Mononuclear cell (primary cell): ENCODE measurements around the gene MRPS6. TPM values are rescaled to one million over a fixed set of nuclear protein-coding genes. Genes with fewer than 3 reads are reported as not detected.
A peak's percentile ranks its signal among the peaks of the same experiment; 100 is the strongest.

Experiments
- H3K27me3 ChIP-seq: 2 replicates; pipeline ENCODE4 v1.6.0; 2011; ENCODE audit warnings: low read length, control low read depth; ENCODE audit not compliant: insufficient read depth
- H3K4me1 ChIP-seq: 2 replicates; pipeline ENCODE4 v1.5.1; 2011; ENCODE audit warnings: mild to moderate bottlenecking, low read length, control low read depth; ENCODE audit not compliant: insufficient read depth
- H3K4me3 ChIP-seq: 2 replicates; pipeline ENCODE4 v1.5.1; 2011; ENCODE audit warnings: mild to moderate bottlenecking, low read length, moderate library complexity
- H3K9me3 ChIP-seq: 2 replicates; pipeline ENCODE4 v1.5.1; 2011; ENCODE audit warnings: low read depth, mild to moderate bottlenecking, control low read depth, low read length
- total RNA-seq: library from RNA; depleted of rRNA; stranded (reverse); fragments of >200 nt; gene quantifications from one replicate; pipeline ENCODE4 v1.2.3, GENCODE V29; 2012

MRPS6 gene
- total RNA-seq, 1 donor: 5.4 TPM

DNA sequence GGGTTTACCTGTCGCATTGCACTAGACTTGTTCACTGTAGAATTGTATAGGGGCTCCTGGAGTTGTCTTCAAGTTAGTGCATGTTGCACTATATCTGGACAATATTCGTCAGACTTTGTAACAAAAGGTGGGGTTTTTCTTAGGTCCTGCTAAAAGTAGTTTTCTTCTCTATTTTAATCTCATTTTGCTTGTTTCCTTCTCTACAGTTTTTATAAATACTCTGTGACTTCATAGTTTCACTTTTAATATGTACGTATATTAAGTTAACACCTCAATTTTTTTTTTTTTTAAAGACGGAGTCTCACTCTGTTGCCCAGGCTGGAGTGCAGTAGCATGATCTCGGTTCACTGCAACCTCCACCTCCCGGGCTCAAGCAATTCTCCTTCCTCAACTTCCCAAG, 26.5 kb upstream of the MRPS6 start:
- H3K4me1 ChIP-seq: no peaks in the 10 kb centered on the region
- H3K27me3 ChIP-seq: no peaks in the 10 kb centered on the region
- no peak overlapping the region for H3K4me3 ChIP-seq
- H3K9me3 ChIP-seq: no peaks in the 10 kb centered on the region

DNA sequence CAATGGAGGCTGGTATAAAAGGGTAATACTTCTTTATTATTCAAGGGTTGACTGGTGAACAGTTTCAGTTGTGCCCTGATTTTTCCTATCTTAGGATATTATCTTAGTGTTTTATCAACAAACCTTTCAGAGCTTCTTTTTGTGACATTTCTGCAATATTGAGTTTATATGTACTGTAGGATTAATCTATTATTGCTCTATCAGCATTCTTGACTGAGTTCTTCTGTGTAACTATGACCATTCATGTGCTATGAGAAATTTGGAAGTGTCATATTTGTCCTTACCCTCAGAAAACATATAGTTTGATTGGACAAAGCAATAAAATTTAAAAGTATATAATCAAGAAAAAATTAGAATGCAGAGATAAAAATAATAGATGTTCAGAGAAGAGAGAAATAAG, 25.5 kb upstream of the MRPS6 start:
- H3K27me3 ChIP-seq: no peaks in the 10 kb centered on the region
- H3K4me1 ChIP-seq: no peaks in the 10 kb centered on the region
- no peaks in the 10 kb centered on the region for H3K9me3 ChIP-seq
- H3K4me3 ChIP-seq: no peak overlapping the region

DNA sequence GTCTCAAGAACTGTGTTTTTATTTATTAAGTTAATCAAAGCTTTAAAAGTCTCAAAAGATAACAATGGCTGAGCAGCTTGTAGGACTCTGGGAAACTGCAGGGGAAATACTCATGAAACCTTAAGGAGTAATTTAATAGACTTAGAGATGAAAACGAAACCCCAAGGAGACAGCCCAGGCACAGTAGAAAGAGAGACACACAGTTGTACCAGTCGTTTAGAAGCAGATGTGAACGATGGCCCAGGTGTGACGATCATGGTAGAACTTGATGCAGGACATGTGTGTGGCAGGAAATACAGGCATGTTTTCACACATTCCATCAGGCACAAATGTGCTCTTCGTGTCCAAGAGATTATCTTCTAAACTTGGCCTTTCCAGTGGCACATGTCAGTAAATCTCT, 21.2 kb upstream of the MRPS6 start:
- Histone ChIP-seq H3K27me3 (no peaks in the 10 kb centered on the region), H3K9me3 (no peaks in the 10 kb centered on the region), H3K4me3 (no peak overlapping the region), H3K4me1 (no peaks in the 10 kb centered on the region)

DNA sequence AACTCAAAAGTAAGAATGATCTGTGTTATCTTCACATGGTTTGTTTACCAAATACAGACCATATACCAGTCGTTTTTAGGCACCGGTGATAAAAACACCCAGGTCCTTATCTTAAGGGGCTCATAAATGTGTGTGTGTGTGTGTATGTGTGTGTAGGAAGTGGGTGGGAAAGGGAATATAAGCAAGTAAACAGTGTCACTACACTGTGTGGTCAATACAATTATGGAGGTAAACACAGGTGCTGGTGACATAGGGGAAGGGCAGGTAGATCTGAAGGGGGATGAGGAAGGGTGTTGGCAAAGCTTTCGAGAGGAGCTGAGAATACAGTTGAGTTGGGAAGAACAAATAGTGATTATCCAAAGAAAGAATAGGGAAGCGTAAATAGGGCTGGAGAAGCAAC, 19.1 kb upstream of the MRPS6 start:
- H3K9me3 ChIP-seq: no peaks in the 10 kb centered on the region
- H3K4me3 ChIP-seq: no peak overlapping the region
- H3K4me1 ChIP-seq: no peaks in the 10 kb centered on the region
- no peaks in the 10 kb centered on the region for H3K27me3 ChIP-seq

DNA sequence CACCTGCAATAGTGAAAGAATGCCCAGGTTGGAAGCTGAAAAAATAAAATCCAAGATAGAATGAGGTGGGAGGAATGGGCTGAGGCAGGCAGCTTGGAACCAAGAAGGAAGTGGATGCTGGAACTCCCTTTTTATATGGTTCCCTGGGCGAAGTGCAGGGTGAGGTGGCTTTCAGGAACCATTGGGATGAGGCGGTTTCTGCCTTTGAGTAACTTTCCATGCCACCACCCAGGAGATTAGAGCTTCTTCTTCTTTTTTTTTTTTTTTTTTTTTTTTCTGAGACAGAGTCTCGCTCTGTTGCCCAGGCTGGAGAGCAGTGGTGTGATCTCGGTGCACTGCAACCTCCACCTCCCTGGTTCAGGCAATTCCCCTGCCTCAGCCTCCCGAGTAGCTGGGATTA, 17.8 kb upstream of the MRPS6 start:
- H3K4me1 ChIP-seq: no peaks in the 10 kb centered on the region
- H3K4me3 ChIP-seq: no peak overlapping the region
- H3K27me3 ChIP-seq: no peaks in the 10 kb centered on the region
- no peaks in the 10 kb centered on the region for H3K9me3 ChIP-seq

DNA sequence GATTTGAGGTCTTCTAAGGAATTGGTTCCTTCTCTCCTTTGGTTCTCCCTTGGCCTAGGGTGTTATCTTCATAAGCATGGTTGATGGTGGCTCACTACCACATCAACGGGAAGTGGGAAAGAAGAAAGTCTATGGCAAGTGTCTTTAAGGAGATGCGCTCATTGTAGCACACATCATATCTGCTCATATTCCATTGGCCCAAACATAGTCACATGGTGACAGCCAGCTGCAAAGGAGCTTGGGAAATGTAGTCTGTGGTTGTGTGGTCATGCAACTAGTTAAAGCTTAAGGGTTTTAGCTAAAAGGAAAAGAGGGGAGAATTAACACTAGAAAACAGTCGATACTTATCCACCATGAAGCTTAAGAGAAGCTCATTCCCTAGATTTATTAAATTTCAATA, 11.4 kb upstream of the MRPS6 start:
- Histone ChIP-seq H3K27me3 (no peaks in the 10 kb centered on the region), H3K9me3 (no peaks in the 10 kb centered on the region), H3K4me3 (no peak overlapping the region), H3K4me1 (no peaks in the 10 kb centered on the region)

DNA sequence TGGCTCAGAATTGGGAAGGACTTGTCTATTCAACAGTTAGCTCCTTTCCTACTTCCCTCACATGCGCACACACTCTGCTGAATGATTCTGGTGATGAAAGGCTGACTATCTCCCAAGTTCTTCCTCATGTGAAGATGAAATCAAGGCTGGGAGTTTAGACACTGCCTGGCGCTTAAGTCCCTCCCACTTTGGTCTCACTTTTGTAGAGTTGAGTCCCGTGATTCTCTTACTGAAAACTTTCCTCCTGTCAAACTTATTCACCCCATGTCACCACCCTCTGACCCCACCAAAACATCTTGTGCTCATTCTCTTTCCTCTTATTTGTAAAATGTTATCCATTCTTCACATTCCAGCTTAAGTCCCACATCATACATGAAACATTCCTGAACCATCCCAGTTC, 8.4 kb upstream of the MRPS6 start:
- H3K27me3 ChIP-seq: no peaks in the 10 kb centered on the region
- no peaks in the 10 kb centered on the region for H3K9me3 ChIP-seq
- H3K4me1 ChIP-seq: no peaks in the 10 kb centered on the region
- no peak overlapping the region for H3K4me3 ChIP-seq

DNA sequence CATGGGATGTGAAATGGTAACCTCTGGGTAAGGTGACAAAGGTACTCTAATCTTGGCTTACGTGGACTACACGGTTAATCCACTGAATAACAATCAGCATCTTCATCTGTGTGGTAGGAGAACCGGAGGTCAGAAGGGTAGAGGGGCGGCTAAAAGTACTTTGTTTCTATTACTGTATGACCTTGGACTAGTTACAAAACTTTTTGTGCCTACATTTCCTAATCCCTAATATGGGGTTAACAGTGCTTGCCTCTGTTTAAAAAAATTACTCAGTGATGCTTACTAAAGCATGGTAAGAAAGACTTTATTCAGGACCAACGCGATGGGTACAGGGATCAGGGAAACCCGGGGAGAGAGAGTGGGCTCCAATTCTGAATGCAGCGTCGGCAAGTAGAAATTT, 1.7 kb upstream of the MRPS6 start:
- no peaks in the 10 kb centered on the region for H3K27me3 ChIP-seq
- H3K9me3 ChIP-seq: no peaks in the 10 kb centered on the region
- peaks cover 28% of the 10 kb centered on the region for H3K4me1 ChIP-seq
- no peak overlapping the region for H3K4me3 ChIP-seq

DNA sequence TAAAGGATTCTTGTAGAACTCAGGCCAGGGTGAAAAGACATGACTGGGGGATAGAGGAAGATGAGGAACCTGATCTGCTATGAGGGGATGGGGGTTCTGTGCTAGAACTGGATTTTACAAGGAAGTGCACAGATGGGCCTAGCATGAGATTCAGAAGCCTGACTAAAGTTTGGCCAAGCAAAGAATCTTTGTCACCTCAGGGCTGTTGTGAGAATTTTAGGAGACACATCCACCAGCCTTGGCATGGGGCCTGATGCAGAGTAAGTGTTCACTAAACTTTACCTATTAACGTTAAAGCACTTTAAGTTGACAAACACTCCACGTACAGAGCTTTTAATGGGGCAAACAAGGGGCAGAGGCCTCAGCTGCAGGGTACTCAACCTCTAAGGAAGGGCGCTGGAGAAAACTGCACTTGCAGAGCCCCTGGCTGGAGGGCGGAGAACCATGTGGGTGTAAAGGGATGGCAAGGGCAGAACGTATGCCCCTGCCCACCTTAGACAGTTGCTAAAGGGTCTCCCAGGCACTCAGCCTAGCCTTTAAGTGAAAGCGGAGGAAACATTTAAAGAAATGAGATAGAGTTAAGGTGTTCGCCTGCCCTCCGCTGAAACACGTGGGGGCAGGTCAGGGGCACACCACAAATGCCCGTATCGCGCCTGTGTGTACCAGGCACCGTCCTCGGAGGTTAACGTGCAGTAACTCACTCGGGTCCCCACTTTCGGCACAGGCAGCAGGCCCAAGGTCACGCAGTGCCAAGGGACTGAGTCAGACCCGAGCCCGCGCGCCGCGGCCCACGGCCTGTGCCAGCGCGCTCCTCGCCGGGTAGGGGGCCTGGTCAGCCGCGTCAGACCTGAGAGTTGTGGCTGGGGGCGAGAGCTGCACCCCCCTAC, 990 bp upstream of the MRPS6 start:
- Histone ChIP-seq H3K27me3 (no peaks in the 10 kb centered on the region), H3K4me1 (peaks cover 34% of the 10 kb centered on the region), H3K4me3 (peak overlapping the region; percentile 47), H3K9me3 (no peaks in the 10 kb centered on the region)

DNA sequence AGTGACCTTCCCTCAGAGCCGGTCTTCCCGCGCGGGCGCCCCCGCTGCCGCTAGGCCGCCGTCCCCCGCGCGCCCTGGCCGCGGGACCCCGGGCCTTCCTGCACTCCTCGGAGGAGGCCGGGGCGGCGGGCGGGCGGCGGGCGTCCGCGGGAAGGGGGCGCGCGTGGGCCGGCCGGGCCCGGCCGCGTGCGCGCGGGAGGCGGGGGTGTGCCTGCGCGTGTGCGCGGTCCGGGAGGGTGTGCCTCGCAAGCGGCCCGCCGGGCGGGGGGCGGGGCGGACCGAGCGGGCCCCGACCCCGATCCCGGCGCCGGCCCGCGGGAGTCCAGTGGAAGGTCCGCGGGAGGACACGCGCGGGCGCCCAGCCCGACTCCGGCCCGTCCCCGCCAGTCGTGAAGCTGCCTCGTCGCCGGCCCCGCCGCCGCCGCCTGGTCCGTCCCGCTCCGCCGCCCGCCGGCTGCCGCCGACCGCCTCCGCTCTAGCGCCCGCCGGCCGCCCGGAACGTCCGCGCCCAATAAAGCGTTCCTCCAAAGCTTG, 438 bp downstream of the MRPS6 start:
- Histone ChIP-seq H3K27me3 (no peaks in the 10 kb centered on the region), H3K9me3 (no peaks in the 10 kb centered on the region)

DNA sequence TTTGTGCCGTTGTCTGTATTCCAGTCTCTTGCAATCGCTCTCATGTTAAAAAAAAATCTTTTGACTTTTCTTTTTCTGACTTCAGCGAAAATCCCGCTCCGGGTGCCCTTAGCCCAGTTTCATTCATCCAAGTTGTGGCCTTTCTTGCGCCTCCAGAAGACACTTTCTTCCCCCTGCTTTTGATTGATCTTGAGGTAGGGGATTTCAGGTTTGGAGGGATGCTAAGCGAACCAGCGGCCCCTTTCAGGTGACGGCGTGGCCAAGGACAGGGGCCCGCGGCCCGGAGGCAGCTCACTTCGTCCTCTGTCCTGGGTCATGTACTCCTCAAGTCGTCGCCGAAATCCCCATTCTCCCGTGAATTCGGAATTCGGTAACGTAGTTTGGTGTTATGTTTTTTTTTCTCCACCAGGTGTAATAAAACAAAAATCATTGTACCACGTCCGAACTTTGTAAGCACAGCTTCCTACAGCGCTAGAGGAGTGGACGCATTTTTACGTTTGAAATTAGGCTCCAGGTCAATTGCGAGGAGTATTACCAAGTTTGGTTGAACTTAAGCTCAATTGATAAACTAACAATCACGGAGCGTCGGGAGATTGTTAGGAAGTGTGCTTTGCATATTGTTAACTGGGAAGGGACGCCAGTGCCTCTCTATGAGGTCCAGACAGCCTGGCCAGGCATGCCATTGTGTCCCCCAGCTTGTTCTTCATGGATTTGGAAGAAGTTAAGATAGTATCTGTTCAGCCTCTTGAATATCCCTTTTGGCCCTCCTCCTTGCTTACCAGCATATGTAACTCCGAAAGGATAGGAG, 1.1 kb downstream of the MRPS6 start:
- H3K9me3 ChIP-seq: no peaks in the 10 kb centered on the region
- peak overlapping the region; percentile 75 for H3K4me3 ChIP-seq
- H3K27me3 ChIP-seq: no peaks in the 10 kb centered on the region
- H3K4me1 ChIP-seq: peaks cover 34% of the 10 kb centered on the region

More for the DNA sequence above, 438 bp downstream of the MRPS6 start:
- Histone ChIP-seq H3K4me1 (peaks cover 34% of the 10 kb centered on the region), H3K4me3 (peak overlapping the region; percentile 75)

DNA sequence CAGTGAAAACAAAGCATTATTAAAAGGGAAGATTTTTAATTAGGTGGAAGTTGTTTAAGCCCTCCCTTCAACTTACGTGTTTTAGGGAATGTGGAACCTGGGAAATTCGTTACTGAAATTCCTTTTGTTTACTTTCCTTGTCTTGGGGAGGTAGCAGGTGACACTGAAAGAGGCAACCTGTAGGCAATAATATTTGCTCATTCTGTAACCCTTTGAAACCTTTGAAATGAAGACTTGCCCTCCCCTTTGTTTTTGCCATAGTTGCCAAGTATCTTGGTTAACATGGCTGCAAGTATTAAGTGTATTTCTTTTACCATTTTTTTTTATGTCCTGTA, 1.7 kb downstream of the MRPS6 start:
- H3K4me3 ChIP-seq: no peak overlapping the region
- no peaks in the 10 kb centered on the region for H3K27me3 ChIP-seq
- H3K9me3 ChIP-seq: no peaks in the 10 kb centered on the region
- H3K4me1 ChIP-seq: peaks cover 34% of the 10 kb centered on the region

DNA sequence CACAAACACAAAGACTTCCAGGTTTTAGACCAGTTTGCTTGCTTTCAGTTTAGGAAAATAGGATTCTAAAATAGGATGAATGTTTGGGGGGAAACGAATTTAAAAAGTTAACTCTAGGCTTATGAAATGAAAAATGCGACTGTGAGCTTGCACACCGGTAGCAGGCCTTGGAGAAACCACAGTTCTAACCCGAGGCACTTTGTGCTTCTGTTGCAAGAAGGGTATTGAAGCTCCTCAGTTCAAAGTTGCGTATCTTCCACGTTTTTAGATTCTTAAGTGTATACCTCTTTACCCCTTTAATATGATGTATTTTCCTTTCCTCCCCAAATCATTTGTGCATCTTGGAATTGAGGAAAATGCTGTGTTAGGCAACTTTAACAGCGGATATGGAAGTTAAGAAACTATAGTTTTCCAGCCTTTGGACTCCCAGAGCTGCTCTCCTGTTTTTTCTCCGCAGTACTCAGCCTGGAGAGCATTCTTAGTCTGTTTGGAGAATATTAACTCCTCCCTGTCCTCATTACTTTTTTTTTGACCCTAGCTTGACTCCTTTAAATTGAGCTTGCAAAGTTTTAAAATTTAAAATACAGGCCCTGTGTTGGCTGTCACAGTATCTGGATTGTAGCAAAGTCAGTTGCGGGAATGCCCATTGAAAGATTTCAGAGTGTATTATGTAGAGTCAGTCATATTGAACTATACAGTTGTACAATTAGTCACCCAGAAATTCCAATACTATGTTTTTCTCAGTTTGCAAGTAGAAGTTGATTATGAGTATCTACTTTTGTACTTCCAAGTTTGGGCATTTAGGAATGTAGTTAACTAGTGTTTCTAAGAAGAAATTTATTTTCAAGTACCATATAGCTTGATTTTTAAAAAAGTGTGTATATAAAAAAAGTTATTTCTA, 2.6 kb downstream of the MRPS6 start:
- H3K4me1 ChIP-seq: peaks cover 34% of the 10 kb centered on the region
- H3K9me3 ChIP-seq: no peaks in the 10 kb centered on the region
- no peak overlapping the region for H3K4me3 ChIP-seq
- no peaks in the 10 kb centered on the region for H3K27me3 ChIP-seq

DNA sequence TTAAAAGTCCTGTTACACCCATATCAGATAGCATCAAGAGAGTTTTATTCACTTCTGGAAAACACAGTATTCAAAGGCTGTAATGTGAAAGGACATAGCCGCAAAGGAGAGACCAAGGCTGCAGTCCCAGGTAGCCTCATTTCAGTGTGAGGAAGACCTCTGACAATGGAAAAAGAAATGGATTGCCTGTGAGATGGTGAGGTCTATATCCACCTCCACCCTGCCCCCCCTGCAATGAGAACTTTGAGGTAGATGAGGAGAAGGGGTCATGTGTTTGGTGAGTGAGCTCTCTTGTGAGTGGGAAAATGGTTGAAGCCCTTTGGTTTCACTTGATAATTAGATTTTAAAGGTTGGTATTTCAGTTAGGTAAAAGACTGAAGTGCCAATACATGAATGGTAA, 3.5 kb downstream of the MRPS6 start:
- Histone ChIP-seq H3K27me3 (no peaks in the 10 kb centered on the region), H3K4me1 (peaks cover 34% of the 10 kb centered on the region), H3K4me3 (no peak overlapping the region), H3K9me3 (no peaks in the 10 kb centered on the region)

DNA sequence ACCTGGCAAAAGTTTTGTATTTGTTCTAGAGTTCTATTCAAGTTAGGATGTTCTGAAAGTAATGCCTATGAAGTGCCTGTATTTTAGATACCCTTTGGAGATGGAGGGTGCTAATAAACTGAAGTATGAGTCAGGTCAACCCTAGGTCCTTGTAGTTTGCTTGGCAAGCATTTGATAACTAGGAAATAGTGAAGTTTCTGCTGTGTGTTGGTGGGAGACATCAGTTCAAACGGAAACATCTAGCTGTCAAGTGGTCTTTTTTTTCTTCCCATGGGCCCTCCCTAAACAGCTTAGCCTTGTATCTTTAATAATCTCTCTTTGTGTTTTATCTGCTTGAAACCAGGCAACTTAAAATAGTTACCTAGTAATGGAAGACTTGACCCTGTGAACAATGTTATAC, 4.5 kb downstream of the MRPS6 start:
- peaks cover 28% of the 10 kb centered on the region for H3K4me1 ChIP-seq
- H3K27me3 ChIP-seq: no peaks in the 10 kb centered on the region
- no peak overlapping the region for H3K4me3 ChIP-seq
- H3K9me3 ChIP-seq: no peaks in the 10 kb centered on the region
